ENCODE measurements around the gene MYCBPAP. TPM values are rescaled to one million over a fixed set of nuclear protein-coding genes. Genes with fewer than 3 reads are reported as not detected.

The MYCBPAP gene
- total RNA-seq, 1 donor from 2014 or later, result 1.7 TPM

DNA sequence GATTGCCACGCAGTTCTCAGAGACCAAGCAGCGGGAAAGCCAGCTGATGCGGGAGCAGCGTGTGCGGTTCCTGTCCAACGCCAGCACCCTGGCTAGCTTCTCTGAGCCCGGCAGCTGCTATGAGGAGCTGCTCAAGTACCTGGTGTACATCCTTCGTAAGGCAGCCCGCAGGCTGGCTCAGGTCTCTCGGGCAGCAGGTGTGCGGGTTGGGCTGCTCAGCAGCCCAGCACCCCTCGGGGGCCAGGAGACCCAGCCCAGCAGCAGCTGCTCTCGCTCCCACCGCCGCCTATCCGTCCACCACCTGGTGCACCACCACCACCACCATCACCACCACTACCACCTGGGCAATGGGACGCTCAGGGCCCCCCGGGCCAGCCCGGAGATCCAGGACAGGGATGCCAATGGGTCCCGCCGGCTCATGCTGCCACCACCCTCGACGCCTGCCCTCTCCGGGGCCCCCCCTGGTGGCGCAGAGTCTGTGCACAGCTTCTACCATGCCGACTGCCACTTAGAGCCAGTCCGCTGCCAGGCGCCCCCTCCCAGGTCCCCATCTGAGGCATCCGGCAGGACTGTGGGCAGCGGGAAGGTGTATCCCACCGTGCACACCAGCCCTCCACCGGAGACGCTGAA lies 67.5 kb downstream of the MYCBPAP start:
- Mint-ChIP-seq H3K27ac (no peak overlapping the region), H3K9me3 (ENCODE audit: low read depth) (no peaks in the 10 kb centered on the region), H3K4me3 (ENCODE audit: low read depth) (no peak overlapping the region), H3K36me3 (ENCODE audit: insufficient read depth) (no peaks in the 10 kb centered on the region), H3K27me3 (peaks cover 18% of the 10 kb centered on the region), H3K4me1 (ENCODE audit: low read depth) (peaks cover 10% of the 10 kb centered on the region)
- no peak for DNase-seq (ENCODE audit: low spot score, unreplicated experiment)
- TF ChIP-seq, protein P1, sequence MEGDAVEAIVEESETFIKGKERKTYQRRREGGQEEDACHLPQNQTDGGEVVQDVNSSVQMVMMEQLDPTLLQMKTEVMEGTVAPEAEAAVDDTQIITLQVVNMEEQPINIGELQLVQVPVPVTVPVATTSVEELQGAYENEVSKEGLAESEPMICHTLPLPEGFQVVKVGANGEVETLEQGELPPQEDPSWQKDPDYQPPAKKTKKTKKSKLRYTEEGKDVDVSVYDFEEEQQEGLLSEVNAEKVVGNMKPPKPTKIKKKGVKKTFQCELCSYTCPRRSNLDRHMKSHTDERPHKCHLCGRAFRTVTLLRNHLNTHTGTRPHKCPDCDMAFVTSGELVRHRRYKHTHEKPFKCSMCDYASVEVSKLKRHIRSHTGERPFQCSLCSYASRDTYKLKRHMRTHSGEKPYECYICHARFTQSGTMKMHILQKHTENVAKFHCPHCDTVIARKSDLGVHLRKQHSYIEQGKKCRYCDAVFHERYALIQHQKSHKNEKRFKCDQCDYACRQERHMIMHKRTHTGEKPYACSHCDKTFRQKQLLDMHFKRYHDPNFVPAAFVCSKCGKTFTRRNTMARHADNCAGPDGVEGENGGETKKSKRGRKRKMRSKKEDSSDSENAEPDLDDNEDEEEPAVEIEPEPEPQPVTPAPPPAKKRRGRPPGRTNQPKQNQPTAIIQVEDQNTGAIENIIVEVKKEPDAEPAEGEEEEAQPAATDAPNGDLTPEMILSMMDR (IDR thresholded peaks at IDR 0.05; ENCODE audit: unreplicated experiment), result no peak

DNA sequence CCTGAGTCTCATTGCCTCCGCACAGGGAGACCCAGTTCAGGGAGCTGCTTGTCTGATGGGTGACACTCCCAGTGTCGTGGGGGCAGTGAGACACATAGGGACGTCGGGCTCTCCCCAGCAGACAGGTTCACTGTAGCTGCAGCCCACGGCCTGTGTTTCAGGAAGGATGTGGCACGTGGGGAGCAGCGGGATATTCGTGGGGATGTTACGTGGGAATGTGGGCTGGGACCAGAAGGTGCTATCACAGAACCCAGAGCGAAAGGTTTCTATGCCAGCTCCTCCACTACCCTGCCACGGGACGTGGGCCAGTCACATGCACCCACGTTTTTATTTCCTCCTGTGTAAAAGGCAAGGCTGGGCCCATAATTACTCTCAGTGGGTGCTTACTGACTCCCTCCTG lies 68.6 kb downstream of the MYCBPAP start:
- no peaks in the 10 kb centered on the region for H3K9me3 Mint-ChIP-seq (ENCODE audit: low read depth)
- H3K4me1 Mint-ChIP-seq (ENCODE audit: low read depth), result peaks cover 7% of the 10 kb centered on the region
- no peak overlapping the region for H3K27ac Mint-ChIP-seq
- no peaks in the 10 kb centered on the region for H3K36me3 Mint-ChIP-seq (ENCODE audit: insufficient read depth)
- no peak for DNase-seq (ENCODE audit: low spot score, unreplicated experiment)
- no peak overlapping the region for H3K4me3 Mint-ChIP-seq (ENCODE audit: low read depth)
- peaks cover 14% of the 10 kb centered on the region for H3K27me3 Mint-ChIP-seq
- TF ChIP-seq, protein P1 (IDR thresholded peaks at IDR 0.05; ENCODE audit: unreplicated experiment), result no peak

DNA sequence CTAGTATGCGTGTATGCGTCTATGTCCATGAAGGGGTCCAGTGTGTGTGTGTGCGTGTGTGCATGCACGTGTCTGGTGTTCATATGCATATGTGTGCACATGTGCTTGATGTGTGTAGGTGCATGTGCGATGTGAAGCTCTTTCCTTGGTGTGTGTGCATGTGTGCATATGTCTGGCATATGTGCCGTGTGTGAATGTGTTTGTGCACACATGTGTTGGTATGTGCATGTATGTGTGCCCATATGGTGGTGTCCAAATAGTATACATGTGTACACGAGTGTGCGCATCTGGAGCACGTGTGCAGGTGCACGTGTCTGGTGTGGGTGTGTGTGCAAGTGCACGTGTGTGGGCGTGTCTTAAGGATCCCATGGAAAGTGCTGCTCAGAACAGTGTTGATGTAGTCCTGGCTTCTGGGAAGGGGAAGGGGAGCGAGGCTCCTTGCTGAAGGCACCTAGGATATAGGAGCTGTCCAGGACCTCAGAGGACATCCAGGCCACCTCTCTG lies 69.3 kb downstream of the MYCBPAP start:
- Mint-ChIP-seq H3K4me1 (ENCODE audit: low read depth) (peaks cover 7% of the 10 kb centered on the region), H3K36me3 (ENCODE audit: insufficient read depth) (no peaks in the 10 kb centered on the region), H3K27ac (no peak overlapping the region), H3K9me3 (ENCODE audit: low read depth) (no peaks in the 10 kb centered on the region), H3K27me3 (peaks cover 12% of the 10 kb centered on the region), H3K4me3 (ENCODE audit: low read depth) (no peak overlapping the region)
- DNase-seq (ENCODE audit: low spot score, unreplicated experiment), result no peak
- TF ChIP-seq, protein P1 (IDR thresholded peaks at IDR 0.05; ENCODE audit: unreplicated experiment), result no peak

DNA sequence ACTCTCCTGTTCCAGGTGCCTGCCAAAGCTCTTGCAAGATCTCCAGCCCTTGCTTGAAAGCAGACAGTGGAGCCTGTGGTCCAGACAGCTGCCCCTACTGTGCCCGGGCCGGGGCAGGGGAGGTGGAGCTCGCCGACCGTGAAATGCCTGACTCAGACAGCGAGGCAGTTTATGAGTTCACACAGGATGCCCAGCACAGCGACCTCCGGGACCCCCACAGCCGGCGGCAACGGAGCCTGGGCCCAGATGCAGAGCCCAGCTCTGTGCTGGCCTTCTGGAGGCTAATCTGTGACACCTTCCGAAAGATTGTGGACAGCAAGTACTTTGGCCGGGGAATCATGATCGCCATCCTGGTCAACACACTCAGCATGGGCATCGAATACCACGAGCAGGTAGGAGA lies 69.9 kb downstream of the MYCBPAP start:
- H3K27me3 Mint-ChIP-seq, result peaks cover 12% of the 10 kb centered on the region
- H3K4me3 Mint-ChIP-seq (ENCODE audit: low read depth), result no peak overlapping the region
- no peak overlapping the region for H3K27ac Mint-ChIP-seq
- H3K36me3 Mint-ChIP-seq (ENCODE audit: insufficient read depth), result no peaks in the 10 kb centered on the region
- no peaks in the 10 kb centered on the region for H3K9me3 Mint-ChIP-seq (ENCODE audit: low read depth)
- peaks cover 7% of the 10 kb centered on the region for H3K4me1 Mint-ChIP-seq (ENCODE audit: low read depth)
- DNase-seq (ENCODE audit: low spot score, unreplicated experiment), result no peak
- TF ChIP-seq, protein P1 (IDR thresholded peaks at IDR 0.05; ENCODE audit: unreplicated experiment), result no peak

DNA sequence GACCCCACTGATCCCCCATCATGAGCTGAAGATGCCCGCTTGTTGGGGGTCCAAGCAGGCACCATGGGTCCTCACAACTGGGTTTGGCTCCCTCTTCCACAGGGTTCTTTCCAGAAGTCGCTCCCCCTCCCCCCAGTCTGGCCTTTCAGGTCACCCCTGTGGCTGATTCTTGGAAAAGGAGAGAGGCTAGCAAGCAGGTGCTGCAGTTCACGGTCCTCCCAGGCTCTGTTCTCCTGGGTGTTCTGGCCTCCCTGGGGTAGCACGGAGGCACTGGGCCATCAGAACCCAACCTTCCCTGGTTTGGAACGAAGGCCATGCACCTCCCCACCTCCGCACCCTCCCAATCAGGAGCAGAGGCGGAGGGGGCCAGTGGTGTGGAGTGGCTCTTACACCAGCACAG lies 71.2 kb downstream of the MYCBPAP start:
- TF ChIP-seq, protein P1 (IDR thresholded peaks at IDR 0.05; ENCODE audit: unreplicated experiment), result no peak
- no peak overlapping the region for H3K27ac Mint-ChIP-seq
- peaks cover 20% of the 10 kb centered on the region for H3K27me3 Mint-ChIP-seq
- no peaks in the 10 kb centered on the region for H3K9me3 Mint-ChIP-seq (ENCODE audit: low read depth)
- peaks cover 14% of the 10 kb centered on the region for H3K4me1 Mint-ChIP-seq (ENCODE audit: low read depth)
- no peaks in the 10 kb centered on the region for H3K36me3 Mint-ChIP-seq (ENCODE audit: insufficient read depth)
- DNase-seq (ENCODE audit: low spot score, unreplicated experiment), result no peak
- no peak overlapping the region for H3K4me3 Mint-ChIP-seq (ENCODE audit: low read depth)

All from progenitor cell of endocrine pancreas (in vitro differentiated cells).